ENCODE data around the gene TMEM63B.

Gene TMEM63B

DNA sequence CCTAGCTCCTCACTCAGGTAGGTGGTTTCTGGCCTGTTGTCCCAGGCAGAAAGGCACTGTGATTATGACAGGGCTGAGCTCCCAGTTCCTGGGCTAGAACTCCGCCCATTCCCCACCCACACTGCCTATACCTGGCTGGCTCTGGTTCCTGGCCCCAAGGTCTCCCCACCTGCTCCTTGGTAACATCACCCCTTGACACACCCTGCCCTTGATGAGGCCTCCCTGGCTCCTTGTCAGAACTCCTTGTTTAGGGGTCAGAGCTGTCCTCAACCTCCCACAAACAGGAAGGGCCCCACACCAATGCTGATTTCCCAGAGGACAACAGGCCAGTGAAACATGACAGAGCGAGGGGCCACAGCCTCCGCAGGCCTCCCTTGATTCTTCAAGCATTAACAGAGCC lies 73.8 kb downstream of the TMEM63B start:
- no peak for DNase-seq (ENCODE audit: extremely low read depth, insufficient read length)
- no peak overlapping the region for H3K4me3 ChIP-seq (replicated peaks; ENCODE audit: low read depth, low read length)
- TF ChIP-seq, protein P1, sequence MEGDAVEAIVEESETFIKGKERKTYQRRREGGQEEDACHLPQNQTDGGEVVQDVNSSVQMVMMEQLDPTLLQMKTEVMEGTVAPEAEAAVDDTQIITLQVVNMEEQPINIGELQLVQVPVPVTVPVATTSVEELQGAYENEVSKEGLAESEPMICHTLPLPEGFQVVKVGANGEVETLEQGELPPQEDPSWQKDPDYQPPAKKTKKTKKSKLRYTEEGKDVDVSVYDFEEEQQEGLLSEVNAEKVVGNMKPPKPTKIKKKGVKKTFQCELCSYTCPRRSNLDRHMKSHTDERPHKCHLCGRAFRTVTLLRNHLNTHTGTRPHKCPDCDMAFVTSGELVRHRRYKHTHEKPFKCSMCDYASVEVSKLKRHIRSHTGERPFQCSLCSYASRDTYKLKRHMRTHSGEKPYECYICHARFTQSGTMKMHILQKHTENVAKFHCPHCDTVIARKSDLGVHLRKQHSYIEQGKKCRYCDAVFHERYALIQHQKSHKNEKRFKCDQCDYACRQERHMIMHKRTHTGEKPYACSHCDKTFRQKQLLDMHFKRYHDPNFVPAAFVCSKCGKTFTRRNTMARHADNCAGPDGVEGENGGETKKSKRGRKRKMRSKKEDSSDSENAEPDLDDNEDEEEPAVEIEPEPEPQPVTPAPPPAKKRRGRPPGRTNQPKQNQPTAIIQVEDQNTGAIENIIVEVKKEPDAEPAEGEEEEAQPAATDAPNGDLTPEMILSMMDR (IDR thresholded peaks at IDR 0.05; ENCODE audit: insufficient read depth, low read length, poor library complexity, severe bottlenecking): no peak
- no peaks in the 10 kb centered on the region for H3K27me3 ChIP-seq (replicated peaks; ENCODE audit: control insufficient read depth, insufficient read depth, low read length)
- no peaks in the 10 kb centered on the region for H3K36me3 ChIP-seq (ENCODE audit: control insufficient read depth, insufficient read depth, low read length)

GRCh38 chr6:44201638-44202303 lies 74.4 kb downstream of the TMEM63B start:
- Histone ChIP-seq H3K4me3 (replicated peaks; ENCODE audit: low read depth, low read length) (no peak overlapping the region), H3K27me3 (replicated peaks; ENCODE audit: control insufficient read depth, insufficient read depth, low read length) (no peaks in the 10 kb centered on the region), H3K36me3 (ENCODE audit: control insufficient read depth, insufficient read depth, low read length) (no peaks in the 10 kb centered on the region)
- no peak for DNase-seq (ENCODE audit: extremely low read depth, insufficient read length)
- TF ChIP-seq, protein P1 (IDR thresholded peaks at IDR 0.05; ENCODE audit: insufficient read depth, low read length, poor library complexity, severe bottlenecking): no peak

- Histone ChIP-seq H3K27me3 (replicated peaks; ENCODE audit: control insufficient read depth, insufficient read depth, low read length) (no peaks in the 10 kb centered on the region), H3K36me3 (ENCODE audit: control insufficient read depth, insufficient read depth, low read length) (no peaks in the 10 kb centered on the region), H3K4me3 (replicated peaks; ENCODE audit: low read depth, low read length) (no peak overlapping the region)
- DNase-seq (ENCODE audit: extremely low read depth, insufficient read length): no peak
- TF ChIP-seq, protein P1 (IDR thresholded peaks at IDR 0.05; ENCODE audit: insufficient read depth, low read length, poor library complexity, severe bottlenecking): no peak
Measured at GRCh38 chr6:44202332-44202971, 75.1 kb downstream of the TMEM63B start.

- no peak overlapping the region for H3K4me3 ChIP-seq (replicated peaks; ENCODE audit: low read depth, low read length)
- TF ChIP-seq, protein P1 (IDR thresholded peaks at IDR 0.05; ENCODE audit: insufficient read depth, low read length, poor library complexity, severe bottlenecking): no peak
- no peaks in the 10 kb centered on the region for H3K36me3 ChIP-seq (ENCODE audit: control insufficient read depth, insufficient read depth, low read length)
- no peaks in the 10 kb centered on the region for H3K27me3 ChIP-seq (replicated peaks; ENCODE audit: control insufficient read depth, insufficient read depth, low read length)
- no peak for DNase-seq (ENCODE audit: extremely low read depth, insufficient read length)
Measured at GRCh38 chr6:44202972-44203750, 75.8 kb downstream of the TMEM63B start.

GRCh38 chr6:44203955-44204354 lies 76.6 kb downstream of the TMEM63B start:
- Histone ChIP-seq H3K27me3 (replicated peaks; ENCODE audit: control insufficient read depth, insufficient read depth, low read length) (no peaks in the 10 kb centered on the region), H3K4me3 (replicated peaks; ENCODE audit: low read depth, low read length) (no peak overlapping the region), H3K36me3 (ENCODE audit: control insufficient read depth, insufficient read depth, low read length) (no peaks in the 10 kb centered on the region)
- no peak for DNase-seq (ENCODE audit: extremely low read depth, insufficient read length)
- TF ChIP-seq, protein P1 (IDR thresholded peaks at IDR 0.05; ENCODE audit: insufficient read depth, low read length, poor library complexity, severe bottlenecking): no peak

Measured in GM06990 (cell line).